Globus pallidus (tissue), 1 donor: ENCODE results near the gene ZSCAN26.

Experiments used
- DNase-seq: peaks from one replicate; pipeline ENCODE4 v3.0.0-alpha.2; 2015; ENCODE audit warnings: low spot score

ZSCAN26 gene

GRCh38 chr6:28266962-28267694 lies at the start of gene ZSCAN26:
ZSCAN26 (plus strand) TSS chr6:28267143; CDS start chr6:28271920, 4,777 bp downstream.
- peak; percentile 88 for DNase-seq

- DNase-seq = no peak
Measured at GRCh38 chr6:28217890-28218289, 49.1 kb upstream of the ZSCAN26 start.

DNA sequence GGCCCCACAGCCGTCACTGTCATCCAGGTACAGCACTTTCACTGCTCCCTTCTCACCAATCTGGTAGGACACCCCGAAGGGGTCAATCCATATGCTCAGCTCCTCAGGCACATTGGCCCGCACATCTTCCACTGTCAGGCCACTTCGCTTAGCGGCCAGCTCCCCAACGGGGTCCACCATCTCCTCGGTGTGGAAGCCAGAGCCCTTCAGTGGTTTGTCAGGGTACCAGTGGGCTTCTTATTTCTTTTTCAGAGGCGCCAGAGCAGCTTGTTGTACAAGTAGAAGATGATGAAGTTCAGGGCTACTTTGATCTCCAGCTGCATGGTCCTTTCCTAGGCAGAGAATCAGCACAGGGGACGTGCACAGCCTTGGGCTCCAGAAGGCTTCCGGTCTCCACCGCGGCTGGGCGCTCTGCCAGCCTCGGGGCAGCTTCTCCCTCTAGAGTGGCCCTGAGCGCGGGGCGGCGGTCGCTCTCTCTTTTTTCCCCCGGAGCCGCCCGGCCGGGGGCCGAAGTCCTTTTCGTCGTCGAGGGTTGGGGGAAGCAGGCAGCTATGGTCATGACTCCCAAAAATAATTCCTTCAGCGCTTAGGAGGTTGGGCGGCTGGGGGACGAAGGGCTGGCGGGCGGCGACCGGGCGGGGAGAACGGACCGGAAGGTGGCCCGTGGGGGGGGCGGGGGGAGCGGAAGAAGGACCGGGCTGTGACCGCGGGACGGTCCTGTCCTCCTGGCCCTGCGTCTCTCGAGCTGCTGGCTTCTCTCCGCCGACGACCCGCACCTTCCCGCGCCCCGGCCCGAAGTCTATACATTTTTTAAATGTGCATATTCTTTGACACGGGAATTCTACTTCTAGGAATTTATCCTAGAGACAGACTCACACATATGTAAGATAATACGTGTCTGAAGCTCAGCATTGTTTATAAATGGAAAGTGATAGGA lies 48.4 kb upstream of the ZSCAN26 start:
- peak; percentile 48 for DNase-seq

DNA sequence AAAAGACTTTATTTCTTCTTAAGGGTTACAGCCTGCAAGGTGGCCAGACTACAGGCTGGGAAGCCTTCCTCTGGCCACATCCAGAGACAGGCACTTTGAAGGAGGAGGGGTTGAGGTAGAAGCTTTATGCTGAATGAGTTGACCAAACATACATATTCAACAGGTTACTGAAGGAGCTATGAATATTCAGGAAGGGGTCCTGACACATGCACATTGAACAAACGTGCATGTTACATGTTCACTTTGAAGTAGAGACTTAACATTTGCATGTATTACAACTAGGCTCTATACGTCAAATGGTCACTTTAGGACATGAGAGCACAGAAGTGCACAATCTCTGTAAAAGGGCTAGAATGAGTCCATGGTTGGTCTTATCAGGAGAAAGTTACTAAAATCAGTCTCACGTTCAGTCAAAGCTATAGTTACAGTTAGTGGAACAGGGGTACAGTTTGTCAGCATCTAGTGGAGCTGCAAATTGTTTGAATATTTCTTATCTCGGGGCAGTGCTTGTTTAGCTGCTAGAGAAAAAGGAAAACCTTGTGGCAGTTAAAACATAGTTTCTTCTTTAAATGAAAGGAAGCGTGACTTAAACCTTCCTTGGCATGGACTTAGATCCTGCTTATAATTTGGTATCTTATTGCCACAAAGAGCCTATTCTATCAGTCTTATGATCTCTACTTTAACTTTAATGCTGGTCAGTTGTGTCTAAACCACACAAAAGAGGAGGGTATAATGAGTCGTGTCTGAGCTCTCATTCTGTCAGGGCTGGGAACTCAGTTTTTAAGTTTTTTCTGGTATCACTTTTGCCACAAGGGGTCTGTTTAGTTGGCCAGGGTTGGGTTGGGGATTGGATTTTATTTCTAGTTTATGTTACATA lies 46.4 kb upstream of the ZSCAN26 start:
- DNase-seq = no peak

DNA sequence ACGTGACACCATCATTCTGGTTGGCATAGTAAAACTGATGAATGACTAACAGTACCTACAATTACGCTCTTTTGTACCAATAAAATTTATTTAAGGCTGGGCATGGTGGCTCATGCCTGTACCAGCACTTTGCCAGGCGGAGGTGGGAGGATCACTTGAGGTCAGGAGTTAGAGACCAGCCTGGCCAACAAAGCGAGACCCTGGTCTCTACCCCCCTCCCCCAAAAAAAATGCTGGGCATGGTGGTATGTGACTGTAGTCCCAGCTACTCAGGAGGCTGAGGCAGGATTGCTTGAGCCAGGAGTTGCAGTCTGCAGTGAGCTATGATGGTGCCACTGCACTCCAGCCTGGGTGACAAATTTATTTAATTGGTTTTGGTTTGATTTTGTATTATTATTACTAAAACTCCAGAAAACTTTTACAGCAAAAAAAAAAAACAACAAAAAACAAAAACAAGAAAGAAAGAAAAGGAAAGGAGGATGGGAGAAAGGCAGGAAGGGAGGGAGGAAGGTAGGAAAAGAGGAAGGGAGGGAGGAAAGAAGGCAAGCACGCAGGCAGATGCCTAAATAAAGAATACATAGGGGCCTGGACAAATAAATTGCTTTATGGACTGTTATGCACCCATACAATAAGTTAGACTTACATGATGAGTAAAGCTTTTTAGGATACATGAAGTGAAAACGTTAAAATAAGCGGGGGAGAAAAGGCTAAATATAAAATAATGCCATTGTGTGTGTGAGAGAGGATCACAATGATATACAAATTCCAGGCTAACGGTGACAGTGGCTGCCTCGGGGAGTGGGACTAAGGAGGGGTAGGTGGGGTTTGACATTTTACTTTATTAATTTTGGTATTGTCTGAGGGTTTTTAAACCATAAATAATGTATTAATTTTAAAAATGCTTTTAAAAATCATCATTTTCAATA lies 42.5 kb upstream of the ZSCAN26 start:
- DNase-seq = no peak

- DNase-seq = peak; percentile 70
Measured at GRCh38 chr6:28225056-28225834, 41.7 kb upstream of the ZSCAN26 start, which contains the start of gene ZSCAN9. ZSCAN9 (plus strand) TSS chr6:28225275; CDS start chr6:28227085, 1,810 bp downstream.

GRCh38 chr6:28226460-28226859 lies 40.5 kb upstream of the ZSCAN26 start:
- DNase-seq = no peak

DNA sequence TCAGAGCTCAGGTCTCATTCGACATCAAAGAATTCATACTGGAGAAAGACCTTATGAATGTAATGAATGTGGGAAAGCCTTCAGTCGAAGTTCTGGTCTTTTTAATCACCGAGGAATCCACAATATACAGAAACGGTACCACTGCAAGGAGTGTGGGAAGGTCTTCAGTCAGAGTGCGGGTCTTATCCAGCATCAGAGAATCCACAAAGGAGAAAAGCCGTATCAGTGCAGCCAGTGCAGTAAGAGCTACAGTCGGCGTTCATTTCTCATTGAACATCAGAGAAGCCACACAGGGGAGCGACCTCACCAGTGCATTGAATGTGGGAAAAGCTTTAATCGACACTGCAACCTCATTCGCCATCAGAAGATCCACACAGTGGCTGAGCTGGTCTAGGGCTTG lies 34.2 kb upstream of the ZSCAN26 start:
- no peak for DNase-seq

GRCh38 chr6:28235912-28236452 lies 31.0 kb upstream of the ZSCAN26 start:
- no peak for DNase-seq

GRCh38 chr6:28239636-28240035 lies 27.3 kb upstream of the ZSCAN26 start:
- DNase-seq = no peak

- DNase-seq = no peak
Measured at GRCh38 chr6:28240471-28240870, 26.5 kb upstream of the ZSCAN26 start.

DNA sequence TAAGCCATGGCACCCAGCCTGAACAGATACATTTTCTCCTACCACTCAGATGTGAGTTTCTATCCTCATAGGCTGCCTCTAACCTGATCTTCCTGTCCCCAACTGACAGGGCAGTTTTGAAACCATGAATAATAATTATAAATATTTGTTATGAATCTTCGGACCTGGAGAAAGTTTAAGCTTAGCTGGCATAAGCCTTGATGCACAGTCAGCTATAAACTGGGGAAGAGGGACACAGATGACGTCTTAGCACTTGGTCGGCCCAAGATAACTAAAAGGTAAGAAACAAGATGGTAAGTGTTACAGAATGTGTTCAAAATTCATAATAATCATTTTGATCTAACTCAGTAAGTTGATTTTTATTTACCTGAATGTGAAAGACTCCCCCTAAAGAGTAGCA lies 23.0 kb upstream of the ZSCAN26 start:
- DNase-seq = no peak

DNA sequence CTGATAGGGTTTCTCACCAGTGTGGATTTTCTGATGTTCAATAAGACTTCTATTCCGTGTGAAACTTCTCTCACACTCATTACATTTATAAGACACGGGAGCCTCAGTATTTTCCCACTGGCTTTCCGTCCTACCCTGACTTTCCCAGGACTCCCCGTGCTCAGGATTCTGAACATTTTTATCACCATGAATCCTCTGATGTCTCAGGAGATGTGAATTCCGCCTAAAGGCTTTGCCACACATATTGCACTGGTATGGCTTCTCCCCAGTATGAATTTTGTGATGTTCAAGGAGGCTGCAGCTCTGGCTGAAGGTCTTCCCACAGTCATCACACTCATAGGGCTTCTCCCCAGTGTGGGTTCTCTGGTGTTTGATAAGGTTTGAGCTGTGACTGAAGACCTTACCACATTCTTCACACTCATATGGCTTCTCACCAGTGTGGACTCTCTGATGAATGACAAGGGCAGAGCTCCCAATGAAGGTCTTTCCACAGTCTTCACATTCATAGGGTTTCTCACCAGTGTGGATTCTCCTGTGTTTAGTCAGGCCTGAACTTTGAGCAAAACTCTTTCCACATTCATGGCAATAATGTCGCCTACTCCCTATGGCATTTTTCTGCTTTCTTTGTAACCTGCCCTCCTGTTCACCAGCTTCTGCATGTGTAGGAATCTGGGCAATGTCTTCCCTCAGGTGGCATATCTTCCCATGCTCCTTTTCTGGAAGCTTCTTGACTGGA lies 21.6 kb upstream of the ZSCAN26 start:
- DNase-seq = no peak

DNA sequence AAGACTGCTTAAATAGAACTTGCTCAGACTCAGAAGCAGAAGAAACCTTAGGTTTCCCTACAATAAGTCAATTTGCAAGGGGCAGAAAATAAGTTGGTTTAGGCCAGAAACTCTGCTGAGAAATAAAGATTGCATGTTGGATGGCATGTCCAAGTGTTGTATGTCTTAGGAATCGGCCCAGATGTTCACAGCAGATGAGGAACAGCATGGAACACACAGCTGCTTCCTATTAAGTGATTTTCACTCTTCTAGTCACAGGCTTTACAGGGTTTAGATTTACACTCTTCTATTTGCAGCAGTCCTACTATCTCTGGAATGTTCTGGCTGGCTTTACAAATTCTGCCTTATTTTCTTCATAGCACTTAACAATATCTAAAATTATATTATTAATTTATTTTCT lies 18.0 kb upstream of the ZSCAN26 start:
- no peak for DNase-seq

GRCh38 chr6:28250747-28251146 lies 16.2 kb upstream of the ZSCAN26 start:
- DNase-seq = no peak

DNA sequence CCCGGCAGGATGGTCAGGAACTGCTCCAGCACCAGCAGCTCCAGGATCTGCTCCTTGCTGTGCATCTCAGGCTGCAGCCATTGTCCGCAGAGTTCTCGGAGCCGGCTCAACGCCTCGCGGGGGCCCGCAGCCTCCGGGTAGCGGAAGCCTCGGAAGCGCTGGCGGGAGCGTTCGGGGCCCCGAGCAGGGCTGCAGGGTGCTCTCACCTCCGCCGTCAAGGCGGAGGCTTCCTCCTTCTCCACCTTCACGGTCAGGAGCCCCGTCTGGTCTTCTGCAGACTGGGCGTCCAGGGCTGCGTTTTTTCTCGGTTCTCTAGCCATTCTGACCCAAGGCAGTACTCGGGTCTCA lies 15.3 kb upstream of the ZSCAN26 start:
- DNase-seq = no peak

- peak; percentile 79 for DNase-seq
Measured at GRCh38 chr6:28252009-28252975, 14.7 kb upstream of the ZSCAN26 start, which contains the start of gene ZKSCAN4. ZKSCAN4 (minus strand) TSS chr6:28252269; CDS start chr6:28251980, 289 bp downstream.

DNA sequence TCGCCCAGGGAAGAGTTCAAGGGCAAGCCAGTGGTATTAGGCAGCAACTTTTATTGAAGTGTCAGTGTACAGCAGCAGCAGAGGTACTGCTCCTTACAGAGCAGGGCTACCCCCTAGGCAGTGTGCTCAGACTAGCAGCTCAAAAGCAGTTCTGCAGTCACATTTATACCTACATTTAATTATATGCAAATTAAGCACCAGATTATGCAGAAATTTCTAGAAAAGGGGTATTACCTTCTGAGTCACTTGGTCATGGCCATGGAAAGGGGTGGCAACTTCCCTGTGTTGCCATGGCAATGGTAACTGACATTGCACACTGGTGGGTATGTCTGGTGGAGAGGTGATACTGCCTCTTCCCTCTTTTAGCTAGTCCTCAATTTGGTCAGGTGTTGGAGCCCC lies 12.8 kb upstream of the ZSCAN26 start:
- DNase-seq = no peak
